OCI-LY1 (cell line): ENCODE results near the gene PNCK.
"Not testable (repeated sequence)": the region's sequence is repeated elsewhere in the genome, so short reads cannot be mapped to it uniquely, and the experiment has no call there.

ENCODE experiments used
- H2AFZ ChIP-seq: fragments of 200-600 bp; sonication (generic), shearing (Covaris generic); 2 replicates; pipeline ENCODE4 v1.6.0; 2014; ENCODE audit warnings: antibody characterized with exemption, mild to moderate bottlenecking, low read length
- H3F3A ChIP-seq: fragments of 200-600 bp; sonication (generic), shearing (Covaris generic); 2 replicates; pipeline ENCODE4 v1.6.0; 2014; ENCODE audit warnings: mild to moderate bottlenecking, antibody characterized with exemption, low read length, moderate library complexity; ENCODE audit not compliant: insufficient read depth
- H3K27ac ChIP-seq: fragments of 200-600 bp; sonication (generic); 2 replicates; pipeline ENCODE4 v1.5.1; 2014; ENCODE audit warnings: low read length, mixed run types, mild to moderate bottlenecking, low read depth; ENCODE audit not compliant: poor library complexity, severe bottlenecking
- H3K27me3 ChIP-seq: fragments of 200-600 bp; sonication (generic); 2 replicates; pipeline ENCODE4 v1.6.0; 2014; ENCODE audit warnings: antibody characterized with exemption, mild to moderate bottlenecking, low read length, moderate library complexity; ENCODE audit not compliant: insufficient read depth
- H3K36me3 ChIP-seq: fragments of 200-600 bp; sonication (generic); 2 replicates; pipeline ENCODE4 v1.6.1; 2014; ENCODE audit warnings: mild to moderate bottlenecking, antibody characterized with exemption, low read length, moderate library complexity, mixed read lengths; ENCODE audit not compliant: insufficient read depth
- H3K4me1 ChIP-seq: fragments of 200-600 bp; sonication (generic); 2 replicates; pipeline ENCODE4 v1.5.1; 2014; ENCODE audit warnings: mild to moderate bottlenecking, low read length, moderate library complexity; ENCODE audit not compliant: insufficient read depth, severe bottlenecking
- H3K4me2 ChIP-seq: fragments of 200-600 bp; sonication (generic), shearing (Covaris generic); 2 replicates; pipeline ENCODE4 v1.6.1; 2014; ENCODE audit warnings: low read length
- H3K4me3 ChIP-seq: fragments of 200-600 bp; sonication (generic); 2 replicates; pipeline ENCODE4 v1.5.1; 2014; ENCODE audit warnings: low read length, low read depth, mild to moderate bottlenecking, mixed read lengths; ENCODE audit not compliant: poor library complexity, severe bottlenecking
- H3K79me2 ChIP-seq: fragments of 200-600 bp; shearing (Covaris generic); 2 replicates; pipeline ENCODE4 v1.6.1; 2016; ENCODE audit warnings: mixed run types, low read length, mixed read lengths; ENCODE audit not compliant: insufficient read depth
- H3K9ac ChIP-seq: fragments of 200-600 bp; sonication (generic), shearing (Covaris generic); 2 replicates; pipeline ENCODE4 v1.6.1; 2014; ENCODE audit warnings: mild to moderate bottlenecking, low read length, mixed read lengths
- H3K9me2 ChIP-seq: fragments of 200-600 bp; sonication (generic), shearing (Covaris generic); 2 replicates; pipeline ENCODE4 v1.6.1; 2014; ENCODE audit warnings: low read depth, mild to moderate bottlenecking, low read length, mixed read lengths
- H3K9me3 ChIP-seq: fragments of 200-600 bp; shearing (Covaris generic); 2 replicates; pipeline ENCODE4 v1.6.1; 2014; ENCODE audit warnings: low read length, mixed read lengths
- H4K20me1 ChIP-seq: fragments of 200-600 bp; sonication (generic), shearing (Covaris generic); 2 replicates; pipeline ENCODE4 v1.6.0; 2016; ENCODE audit warnings: mild to moderate bottlenecking, low read length; ENCODE audit not compliant: insufficient read depth
- EZH2 ChIP-seq: fragments of 200-600 bp; sonication (generic), shearing (Covaris generic); IDR thresholded peaks from 2 replicates; pipeline ENCODE4 v1.8.0; 2017; ENCODE audit warnings: borderline replicate concordance, mixed run types, mild to moderate bottlenecking, antibody characterized with exemption, low read length, moderate library complexity, mixed read lengths
- TF ChIP-seq, protein P1 (sequence below): fragments of 200-600 bp; sonication (generic), shearing (Covaris generic); IDR thresholded peaks from 2 replicates; pipeline ENCODE4 v1.5.1; 2017; ENCODE audit warnings: mild to moderate bottlenecking, antibody characterized with exemption, low read length, moderate library complexity, mixed read lengths

Gene PNCK

DNA sequence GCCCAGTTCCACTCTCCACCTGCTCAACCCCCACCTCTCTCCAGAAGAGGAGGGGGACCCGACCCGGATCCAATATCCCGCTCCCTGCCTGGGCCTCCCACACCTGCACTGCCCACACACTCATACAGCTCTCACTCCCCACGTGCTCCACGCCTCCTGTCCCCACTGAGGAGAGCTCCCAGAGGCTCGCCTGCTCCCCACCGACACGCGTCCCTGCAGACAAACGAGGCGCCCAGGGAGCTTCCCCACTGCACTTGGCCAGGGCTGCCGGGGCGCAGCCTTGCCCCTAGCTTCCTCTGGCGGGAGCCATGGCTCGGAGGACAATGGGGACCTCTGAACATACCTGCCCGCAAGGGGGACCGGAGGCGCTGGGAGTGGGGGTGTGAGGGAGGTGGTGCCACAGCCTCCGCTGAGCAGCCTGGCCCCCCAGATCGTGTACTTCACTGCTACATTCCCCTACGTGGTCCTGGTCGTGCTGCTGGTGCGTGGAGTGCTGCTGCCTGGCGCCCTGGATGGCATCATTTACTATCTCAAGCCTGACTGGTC lies 19.1 kb upstream of the PNCK start:
- Histone ChIP-seq H2AFZ (no peak overlapping the region), H3K4me1 (no peaks in the 10 kb centered on the region), H3K4me3 (no peak overlapping the region), H3K9ac (no peak overlapping the region), H3K9me2 (no peaks in the 10 kb centered on the region), H3K79me2 (no peaks in the 10 kb centered on the region), H3K27ac (no peak overlapping the region), H3K9me3 (no peaks in the 10 kb centered on the region), H3K36me3 (no peaks in the 10 kb centered on the region), H3K27me3 (no peaks in the 10 kb centered on the region), H3K4me2 (no peak overlapping the region), H3F3A (no peaks in the 10 kb centered on the region), H4K20me1 (no peaks in the 10 kb centered on the region)
- TF ChIP-seq, protein P1, sequence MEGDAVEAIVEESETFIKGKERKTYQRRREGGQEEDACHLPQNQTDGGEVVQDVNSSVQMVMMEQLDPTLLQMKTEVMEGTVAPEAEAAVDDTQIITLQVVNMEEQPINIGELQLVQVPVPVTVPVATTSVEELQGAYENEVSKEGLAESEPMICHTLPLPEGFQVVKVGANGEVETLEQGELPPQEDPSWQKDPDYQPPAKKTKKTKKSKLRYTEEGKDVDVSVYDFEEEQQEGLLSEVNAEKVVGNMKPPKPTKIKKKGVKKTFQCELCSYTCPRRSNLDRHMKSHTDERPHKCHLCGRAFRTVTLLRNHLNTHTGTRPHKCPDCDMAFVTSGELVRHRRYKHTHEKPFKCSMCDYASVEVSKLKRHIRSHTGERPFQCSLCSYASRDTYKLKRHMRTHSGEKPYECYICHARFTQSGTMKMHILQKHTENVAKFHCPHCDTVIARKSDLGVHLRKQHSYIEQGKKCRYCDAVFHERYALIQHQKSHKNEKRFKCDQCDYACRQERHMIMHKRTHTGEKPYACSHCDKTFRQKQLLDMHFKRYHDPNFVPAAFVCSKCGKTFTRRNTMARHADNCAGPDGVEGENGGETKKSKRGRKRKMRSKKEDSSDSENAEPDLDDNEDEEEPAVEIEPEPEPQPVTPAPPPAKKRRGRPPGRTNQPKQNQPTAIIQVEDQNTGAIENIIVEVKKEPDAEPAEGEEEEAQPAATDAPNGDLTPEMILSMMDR = no peak
- no peak for TF ChIP-seq EZH2

DNA sequence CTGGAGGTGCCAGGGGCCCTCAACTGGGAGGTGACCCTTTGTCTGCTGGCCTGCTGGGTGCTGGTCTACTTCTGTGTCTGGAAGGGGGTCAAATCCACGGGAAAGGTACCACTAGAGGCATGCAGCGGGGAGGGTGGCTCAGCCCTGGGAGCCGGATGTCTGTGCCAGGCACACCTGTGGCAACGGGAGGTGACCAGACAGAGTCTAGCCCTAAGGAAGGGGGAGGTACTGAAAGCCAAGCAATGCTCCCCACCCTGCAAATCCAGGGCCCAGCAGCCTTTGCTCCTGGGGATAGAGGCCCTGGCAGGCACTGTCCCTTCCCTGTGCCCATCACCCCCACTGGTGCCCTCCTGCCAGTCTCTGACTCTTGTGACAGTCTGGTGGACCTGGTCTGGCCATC lies 18.4 kb upstream of the PNCK start:
- Histone ChIP-seq H3K36me3 (no peaks in the 10 kb centered on the region), H3K4me1 (no peaks in the 10 kb centered on the region), H3K27ac (no peak overlapping the region), H3K27me3 (no peaks in the 10 kb centered on the region), H3K79me2 (no peaks in the 10 kb centered on the region), H3F3A (no peaks in the 10 kb centered on the region), H3K4me3 (no peak overlapping the region), H3K9me2 (no peaks in the 10 kb centered on the region), H3K9ac (no peak overlapping the region), H2AFZ (no peak overlapping the region), H3K9me3 (no peaks in the 10 kb centered on the region), H3K4me2 (no peak overlapping the region), H4K20me1 (no peaks in the 10 kb centered on the region)
- TF ChIP-seq, protein P1 = no peak

DNA sequence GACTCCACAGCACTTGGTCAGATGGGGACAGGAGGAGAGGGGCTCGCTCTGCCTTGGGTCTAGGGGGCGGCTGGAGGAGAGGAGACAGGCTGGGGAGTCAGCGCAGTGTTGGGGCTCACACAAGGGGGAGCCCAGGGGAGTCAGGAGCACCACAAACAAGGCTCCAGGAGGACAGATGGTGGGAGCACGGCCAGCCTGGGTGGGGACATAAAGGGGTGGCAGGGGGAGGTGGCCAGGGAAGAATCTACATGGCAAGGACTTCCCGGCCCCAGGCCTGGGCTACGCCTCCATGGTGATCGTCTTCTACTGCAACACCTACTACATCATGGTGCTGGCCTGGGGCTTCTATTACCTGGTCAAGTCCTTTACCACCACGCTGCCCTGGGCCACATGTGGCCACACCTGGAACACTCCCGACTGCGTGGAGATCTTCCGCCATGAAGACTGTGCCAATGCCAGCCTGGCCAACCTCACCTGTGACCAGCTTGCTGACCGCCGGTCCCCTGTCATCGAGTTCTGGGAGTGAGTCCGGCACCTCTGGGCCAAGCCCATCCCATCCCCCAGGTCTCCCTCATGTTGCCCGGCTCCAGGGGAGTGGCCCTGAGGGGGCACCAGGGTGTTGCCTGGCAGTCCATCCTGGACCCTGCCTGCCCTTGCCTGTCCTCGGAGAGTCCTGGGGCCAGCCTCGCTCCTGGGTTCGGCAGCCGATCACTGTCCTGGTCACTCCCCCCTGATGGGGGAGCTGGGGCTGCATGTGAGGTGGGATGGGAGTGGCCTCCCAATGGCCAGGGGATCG lies 17.6 kb upstream of the PNCK start:
- H3K36me3 ChIP-seq, H3F3A ChIP-seq, H3K9me2 ChIP-seq, H3K9me3 ChIP-seq, H3K4me2 ChIP-seq, H3K79me2 ChIP-seq, H3K4me1 ChIP-seq, H3K9ac ChIP-seq, H4K20me1 ChIP-seq, H3K4me3 ChIP-seq, H2AFZ ChIP-seq, H3K27me3 ChIP-seq, H3K27ac ChIP-seq: not testable (repeated sequence)

DNA sequence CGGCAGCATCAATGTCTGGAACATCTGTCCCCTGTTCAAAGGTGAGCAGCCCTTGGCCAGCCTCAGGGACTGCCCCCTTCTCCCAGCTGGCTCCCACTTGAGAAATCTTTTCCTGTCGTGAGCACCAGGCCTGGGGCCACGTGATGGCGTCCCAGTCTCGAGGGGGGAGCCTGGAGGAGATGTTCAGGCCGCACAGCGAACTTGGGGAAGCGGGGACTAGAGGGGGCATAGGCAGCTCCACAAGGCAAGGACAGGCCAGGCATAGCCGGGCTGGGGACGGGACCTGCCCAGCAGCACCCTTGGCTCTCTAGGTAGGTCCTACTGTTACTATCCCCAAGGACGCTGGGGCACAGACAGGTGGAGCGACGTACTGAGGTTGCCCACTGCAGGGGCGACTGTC lies 16.9 kb upstream of the PNCK start:
- Histone ChIP-seq H3K36me3 (no peaks in the 10 kb centered on the region), H3K9me3 (no peaks in the 10 kb centered on the region), H3K9ac (no peak overlapping the region), H3K27ac (no peak overlapping the region), H3K4me2 (no peak overlapping the region), H2AFZ (no peak overlapping the region), H4K20me1 (no peaks in the 10 kb centered on the region), H3F3A (no peaks in the 10 kb centered on the region), H3K79me2 (no peaks in the 10 kb centered on the region), H3K4me1 (no peaks in the 10 kb centered on the region), H3K27me3 (no peaks in the 10 kb centered on the region), H3K4me3 (no peak overlapping the region), H3K9me2 (no peaks in the 10 kb centered on the region)
- TF ChIP-seq, protein P1 = no peak
- TF ChIP-seq EZH2 = no peak
